Activated naive CD4-positive, alpha-beta T cell treated with anti-CD3 and anti-CD28 coated beads, Interleukin-2, amount 50 U/mL, for 16 hours (primary cell): ENCODE data around the gene POU6F2.
"Not testable (repeated sequence)": the region's sequence is repeated elsewhere in the genome, so short reads cannot be mapped to it uniquely, and the experiment has no call there.

Source experiments
- DNase-seq: peaks from one replicate; pipeline ENCODE4 v3.0.0-alpha.2; 2020

Gene POU6F2

DNA sequence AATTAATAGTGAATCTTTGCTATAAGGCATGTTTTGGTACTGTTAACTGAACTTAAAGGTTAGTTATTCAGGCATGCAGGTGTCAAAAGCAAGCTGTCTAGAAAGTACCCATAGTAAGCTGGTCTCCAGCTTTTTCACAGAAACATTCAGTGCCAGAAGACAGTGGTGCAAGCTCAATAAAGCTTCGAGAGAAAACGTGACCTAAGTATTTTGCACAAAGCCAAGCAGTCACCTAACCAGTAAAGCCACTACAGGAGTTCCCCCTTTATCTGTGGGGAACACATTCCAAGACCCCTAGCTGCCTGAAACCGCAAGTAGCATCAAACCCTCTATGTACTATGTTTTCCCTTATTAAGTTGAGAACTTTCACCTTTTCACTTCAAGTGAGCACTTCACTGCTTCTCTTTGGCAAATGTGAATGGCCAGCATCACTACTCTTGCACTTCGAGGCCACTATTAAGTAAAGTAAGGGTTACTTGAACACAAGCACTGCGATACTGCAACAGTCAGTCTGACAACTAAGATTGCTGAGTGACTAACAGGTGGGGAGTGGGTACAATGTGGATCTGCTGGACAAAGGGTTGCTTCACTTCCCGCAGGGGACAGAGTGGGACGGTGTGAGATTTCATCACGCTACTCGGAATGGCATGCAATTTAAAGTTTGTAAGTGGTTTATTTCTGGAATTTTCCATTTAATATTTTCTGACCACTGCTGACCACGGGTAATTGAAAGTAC is 334.7 kb downstream of the POU6F2 start:
- no peak for DNase-seq

DNA sequence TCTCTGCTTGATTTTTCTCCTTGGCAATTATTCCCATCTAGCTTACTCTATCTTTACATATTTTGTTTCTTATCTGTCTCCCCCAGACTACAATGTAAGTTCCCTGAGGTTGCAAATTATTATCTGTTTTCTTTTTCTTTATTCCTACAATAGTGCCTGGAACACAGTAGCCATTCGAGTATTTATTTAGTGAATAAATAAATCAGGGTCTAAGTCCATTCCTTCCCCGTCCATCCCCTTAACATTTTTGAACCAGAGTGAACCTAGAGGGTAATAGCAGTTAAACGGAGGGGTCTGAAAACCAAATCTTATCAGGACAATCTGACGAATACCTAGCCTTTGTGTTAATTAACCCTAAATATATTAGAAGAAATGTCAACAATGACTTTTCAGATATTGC is 335.7 kb downstream of the POU6F2 start:
- DNase-seq, result no peak

DNA sequence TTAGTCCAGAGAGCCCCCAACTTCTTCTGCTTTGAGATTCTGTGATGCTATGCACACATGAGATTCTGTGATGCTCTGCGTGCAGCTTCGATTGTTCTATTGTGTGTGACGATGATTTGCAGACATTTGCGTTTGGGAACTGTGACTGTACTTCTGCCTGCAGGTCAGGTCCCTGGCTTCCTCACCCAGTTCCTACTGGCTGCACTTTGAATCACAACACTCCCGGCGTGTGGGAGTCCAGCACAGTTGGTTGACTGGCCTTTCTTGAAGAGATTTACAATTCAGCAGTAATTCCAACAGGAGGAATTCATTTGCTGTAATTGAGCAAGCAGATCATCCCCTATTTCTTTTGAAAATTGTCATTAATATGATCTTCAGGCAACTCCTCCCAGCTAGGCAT is 336.3 kb downstream of the POU6F2 start:
- no peak for DNase-seq

DNA sequence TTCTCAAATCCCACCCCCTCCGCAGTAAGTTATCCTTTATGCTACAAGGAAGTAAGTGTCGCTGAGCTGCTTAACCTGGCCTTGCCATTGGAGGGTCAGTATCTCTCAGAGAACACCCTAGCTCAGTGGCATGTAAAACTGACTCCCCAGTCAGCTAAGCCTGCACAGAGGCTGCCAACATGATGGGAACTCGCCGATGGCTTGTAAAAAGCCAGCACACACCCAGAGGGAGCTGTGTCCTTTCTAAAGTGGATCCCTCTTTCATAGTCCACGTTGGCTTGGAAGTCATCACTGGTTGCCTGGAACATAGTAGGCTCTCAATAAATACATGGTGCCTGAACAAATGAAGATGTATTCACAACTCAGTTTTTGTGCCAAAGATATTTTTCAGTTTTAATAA is 339.4 kb downstream of the POU6F2 start:
- DNase-seq, result no peak

DNA sequence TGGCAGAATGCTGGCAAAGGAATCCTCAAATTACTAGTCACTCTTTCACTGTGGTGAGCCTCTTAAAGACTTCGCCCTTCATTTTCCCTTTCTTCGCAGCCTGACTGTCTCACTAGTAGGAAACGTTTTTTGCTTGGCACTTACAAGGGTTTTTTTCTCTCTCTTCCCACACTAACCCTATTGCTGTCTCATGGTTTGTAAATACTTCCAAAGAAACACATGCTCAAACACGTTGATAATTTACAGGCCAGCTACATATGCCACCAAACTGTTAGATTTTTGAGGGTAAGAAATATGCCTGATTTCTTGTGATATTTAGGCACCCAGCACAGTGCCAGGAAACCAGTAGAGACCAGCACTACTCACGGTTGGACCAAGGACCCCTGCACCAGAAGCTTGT is 340.2 kb downstream of the POU6F2 start:
- DNase-seq, result no peak

DNA sequence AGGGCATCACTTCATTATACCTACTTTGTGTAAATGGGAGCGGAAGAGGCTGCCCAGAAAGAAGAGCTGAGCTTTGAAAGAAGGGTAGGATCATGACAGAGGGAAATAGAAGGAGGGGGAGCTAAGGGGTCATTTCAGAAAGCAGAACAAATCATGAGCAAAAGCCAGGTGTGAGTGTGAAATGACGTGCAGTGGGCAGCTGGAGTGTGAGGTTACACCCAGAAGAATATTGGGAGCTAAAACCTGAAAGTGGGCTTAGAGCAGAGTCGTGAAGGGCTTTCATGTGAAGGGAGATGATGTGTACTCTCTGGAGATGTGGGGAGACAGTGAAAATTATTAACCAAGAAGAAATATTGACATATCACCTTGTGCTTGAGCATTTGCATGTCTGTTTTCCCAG is 343.5 kb downstream of the POU6F2 start:
- DNase-seq, result no peak

DNA sequence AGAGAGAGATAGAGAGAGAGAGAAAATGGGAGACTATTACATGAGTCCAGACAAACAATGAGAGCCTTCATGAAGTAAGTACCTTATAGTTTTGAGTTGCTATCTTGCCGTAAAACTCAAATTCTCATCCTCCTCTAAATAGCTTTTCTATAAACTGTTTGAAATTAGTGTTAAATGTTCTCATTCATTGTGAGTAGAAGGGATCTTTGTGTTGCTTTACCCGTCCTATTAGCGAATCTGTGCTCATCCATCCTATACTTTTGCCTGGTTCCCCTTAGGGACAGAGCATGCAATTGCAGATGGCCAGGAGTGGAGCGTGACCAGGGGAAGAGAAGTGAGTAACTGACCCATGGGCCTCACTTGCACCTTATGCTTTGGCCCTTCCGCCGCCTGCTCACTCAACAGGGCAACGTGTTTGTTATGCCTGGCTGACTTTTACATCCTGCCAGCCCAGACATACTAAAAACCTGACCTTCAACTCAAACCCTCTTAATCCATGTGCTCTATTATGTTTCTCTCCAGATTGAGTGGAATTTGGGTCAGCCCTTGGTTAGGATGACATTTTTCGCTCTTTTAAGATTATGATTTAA is 344.3 kb downstream of the POU6F2 start:
- DNase-seq, result no peak

DNA sequence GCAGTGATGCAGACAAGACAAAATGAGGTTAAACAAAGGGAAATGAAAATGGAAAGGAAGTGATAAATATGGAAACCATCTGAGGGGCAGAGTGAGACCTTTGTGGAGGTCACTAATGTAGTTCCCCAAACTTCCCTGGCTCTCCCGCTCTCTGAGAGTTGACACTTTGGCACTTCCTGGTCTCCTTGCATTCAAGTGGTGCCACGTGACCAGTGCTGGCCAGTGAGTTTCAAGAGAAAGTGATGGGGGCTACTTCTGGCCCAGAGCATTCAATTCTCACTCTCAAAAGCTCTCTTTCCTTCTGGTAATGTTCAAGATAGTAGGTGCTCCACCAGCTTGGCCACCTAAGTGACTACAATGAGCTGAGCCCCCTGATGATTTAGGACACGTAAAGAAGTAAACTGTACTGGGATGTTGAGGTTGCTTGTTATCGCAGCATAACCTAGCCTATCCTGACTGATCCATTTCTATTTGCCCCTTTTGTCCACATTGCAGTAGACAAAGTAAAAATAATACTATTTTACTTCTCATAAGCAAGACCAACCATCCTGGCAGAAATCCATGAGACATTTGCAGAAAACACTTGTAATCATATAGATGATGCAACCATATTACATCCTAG is 346.5 kb downstream of the POU6F2 start:
- DNase-seq, result no peak

DNA sequence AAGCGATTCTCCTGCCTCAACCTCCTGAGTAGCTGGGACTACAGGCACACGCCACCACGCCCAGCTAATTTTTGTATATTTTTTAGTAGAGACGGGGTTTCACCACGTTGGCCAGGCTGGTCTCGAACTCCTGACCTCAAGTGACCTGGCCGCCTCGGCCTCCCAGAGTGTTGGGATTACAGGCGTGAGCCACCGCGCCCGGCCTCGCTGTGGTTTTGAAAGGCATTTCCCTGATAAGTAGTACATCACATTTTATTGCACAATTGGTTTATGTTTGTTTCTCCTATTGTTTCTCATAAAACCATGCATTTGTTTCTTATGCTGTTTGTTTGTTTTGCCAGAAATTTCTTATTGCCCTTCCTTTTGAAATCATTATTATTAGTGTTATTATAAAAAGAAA is 353.9 kb downstream of the POU6F2 start:
- not testable (repeated sequence) for DNase-seq

DNA sequence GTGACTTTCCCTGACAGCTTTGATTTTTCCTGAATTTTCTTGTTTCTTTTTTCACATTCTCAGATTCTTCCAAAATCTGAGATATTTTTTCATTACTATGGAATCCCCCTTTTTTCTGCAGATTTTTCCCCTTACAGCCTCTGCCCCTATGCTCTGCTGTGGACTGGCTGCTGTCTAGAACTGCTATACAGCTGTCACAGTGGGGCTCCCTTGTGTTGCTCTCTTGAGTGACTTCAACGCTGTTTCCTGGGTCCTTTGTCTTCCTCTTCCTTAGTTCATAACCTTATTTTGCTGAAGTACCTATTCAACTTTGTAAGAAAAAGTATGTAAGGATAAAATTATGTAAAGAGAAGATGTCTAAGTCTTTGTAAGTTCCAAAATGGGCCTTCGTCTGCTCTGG is 354.4 kb downstream of the POU6F2 start:
- no peak for DNase-seq

DNA sequence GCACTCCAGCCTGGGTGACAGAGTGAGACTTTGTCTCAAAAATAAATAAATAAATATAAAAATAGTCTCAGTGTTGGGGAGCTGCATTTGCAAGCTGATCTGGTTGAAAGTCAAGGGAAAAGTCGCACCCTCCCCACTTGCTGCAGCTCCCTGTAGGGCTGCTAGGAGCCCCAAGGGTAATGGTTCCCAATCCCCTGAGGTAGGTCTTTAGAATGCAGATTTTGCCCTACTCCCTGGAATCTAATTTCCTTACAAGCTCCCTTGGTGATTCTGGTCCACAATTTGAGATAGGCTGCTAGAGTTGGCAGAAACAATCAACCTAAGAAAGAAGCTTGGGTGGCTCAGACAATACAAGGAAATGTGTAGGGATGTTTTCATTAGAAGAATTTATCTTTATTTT is 356.0 kb downstream of the POU6F2 start:
- DNase-seq, result no peak

DNA sequence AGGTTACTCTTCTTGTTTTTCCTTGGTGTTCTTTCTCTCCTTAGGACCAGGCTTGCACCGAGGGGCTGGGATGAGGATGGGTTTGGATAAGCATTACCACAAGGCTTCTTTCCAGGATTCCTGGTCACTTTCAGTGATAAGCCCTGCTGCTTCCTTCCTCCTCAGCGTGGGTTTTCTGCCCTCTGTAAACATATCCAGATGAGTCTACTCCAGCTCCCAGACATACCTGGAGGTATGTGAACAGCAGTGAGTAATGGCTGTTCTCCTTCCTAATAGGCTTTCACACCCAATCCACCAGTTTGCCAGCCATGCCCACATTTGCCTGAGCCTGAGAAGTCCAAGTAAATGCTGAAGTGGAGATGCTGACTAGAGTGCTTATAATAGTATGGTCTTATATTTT is 358.7 kb downstream of the POU6F2 start:
- DNase-seq, result no peak

DNA sequence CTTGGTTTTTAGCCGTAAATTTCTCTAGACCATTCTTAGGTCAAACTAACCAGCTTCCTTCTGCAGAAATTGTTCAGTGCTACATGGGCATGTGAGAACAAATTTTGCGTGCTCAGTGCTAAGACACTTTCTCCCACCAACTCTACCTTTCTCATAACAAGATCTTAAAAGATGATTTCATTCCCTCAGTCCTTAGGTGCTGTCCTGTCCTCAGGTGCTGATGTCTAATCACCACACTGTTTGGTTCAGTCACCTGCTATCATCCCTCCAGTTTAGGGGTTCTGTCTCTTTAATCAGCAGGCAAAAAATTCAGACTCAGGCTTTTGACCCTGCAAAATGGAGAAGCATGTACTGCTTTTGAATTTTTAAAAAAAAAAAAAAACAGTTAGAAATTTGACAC is 361.0 kb downstream of the POU6F2 start:
- no peak for DNase-seq

DNA sequence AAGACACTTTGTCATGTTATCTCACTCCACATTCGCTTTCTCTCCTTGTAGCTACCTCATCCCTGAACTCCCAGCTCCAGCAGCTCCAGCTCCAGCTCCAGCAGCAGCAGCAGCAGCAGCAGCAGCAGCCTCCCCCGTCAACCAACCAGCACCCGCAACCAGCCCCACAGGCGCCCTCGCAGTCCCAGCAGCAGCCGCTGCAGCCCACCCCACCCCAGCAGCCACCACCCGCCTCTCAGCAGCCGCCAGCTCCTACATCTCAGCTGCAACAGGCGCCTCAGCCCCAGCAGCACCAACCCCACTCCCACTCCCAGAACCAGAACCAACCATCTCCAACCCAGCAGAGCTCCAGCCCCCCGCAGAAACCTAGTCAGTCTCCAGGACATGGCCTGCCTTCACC is 361.9 kb downstream of the POU6F2 start:
- DNase-seq, result no peak

DNA sequence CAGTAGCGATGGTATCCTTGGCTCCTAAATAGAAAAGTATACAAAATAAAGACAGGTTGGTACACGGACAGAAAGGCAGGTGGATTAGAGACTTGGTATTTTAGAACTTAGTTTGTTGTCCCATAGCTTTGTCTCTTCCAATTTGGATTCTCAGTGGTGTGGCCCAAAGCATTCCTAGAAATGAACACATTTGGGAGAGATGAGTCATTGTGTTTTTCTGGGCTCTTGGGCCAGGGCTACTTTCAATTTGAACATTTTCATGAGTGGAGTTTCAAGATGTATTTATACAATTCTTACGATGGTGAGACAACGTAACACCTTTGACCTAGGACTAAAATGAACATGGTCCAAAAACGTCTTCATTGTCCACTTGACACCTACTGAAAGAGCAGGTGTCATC is 363.4 kb downstream of the POU6F2 start:
- DNase-seq, result no peak

DNA sequence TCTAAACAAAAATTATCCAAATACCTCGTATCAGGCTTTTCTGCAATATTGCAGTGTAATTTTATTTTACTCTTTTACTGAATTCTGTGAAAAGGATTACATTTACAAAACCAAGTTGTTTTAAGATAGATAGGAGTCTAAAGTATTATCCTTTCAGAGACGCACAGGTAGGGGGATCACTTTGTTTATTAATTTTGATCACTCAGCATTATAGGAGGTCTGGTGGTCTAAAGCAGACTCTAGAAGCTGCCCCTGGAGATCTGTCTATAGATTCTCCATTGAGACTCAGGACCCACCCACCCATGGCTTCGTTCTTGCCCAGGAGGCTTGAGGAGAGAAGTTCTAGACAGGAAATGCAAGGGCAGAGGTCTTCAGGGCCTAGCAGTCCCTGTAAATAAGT is 365.1 kb downstream of the POU6F2 start:
- DNase-seq, result no peak

DNA sequence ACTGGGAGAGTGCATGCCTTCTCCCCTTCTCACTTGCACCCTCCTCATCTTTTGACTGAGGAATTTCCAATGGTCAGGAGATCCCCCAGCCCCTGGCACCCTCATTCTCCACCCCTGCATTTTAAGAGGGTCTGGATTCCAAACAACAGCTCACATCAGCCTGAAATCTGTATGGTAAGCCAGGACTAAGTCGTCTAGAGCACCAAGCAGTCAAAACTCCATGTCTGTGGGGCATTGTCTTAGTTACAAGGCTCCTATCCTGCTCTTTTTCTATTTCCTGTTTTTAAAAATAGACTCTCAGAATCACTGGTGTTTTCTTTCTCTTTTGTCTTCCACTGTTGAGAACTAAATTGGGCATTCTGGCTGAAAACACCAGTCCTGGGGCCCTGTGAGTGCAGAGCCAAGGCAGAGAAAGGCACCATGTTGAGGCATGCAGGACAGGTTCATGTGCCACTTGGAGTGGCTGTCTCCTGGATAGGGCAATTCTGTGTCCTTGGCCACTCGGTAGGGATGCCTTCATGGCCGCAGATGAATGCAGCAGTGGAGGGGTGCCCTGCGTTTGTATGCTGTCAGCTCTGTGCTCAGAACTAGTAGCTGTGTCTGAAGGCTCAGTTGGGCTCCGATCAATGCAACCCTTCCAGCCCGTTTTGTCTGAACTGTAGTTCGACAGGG is 371.9 kb downstream of the POU6F2 start:
- no peak for DNase-seq

DNA sequence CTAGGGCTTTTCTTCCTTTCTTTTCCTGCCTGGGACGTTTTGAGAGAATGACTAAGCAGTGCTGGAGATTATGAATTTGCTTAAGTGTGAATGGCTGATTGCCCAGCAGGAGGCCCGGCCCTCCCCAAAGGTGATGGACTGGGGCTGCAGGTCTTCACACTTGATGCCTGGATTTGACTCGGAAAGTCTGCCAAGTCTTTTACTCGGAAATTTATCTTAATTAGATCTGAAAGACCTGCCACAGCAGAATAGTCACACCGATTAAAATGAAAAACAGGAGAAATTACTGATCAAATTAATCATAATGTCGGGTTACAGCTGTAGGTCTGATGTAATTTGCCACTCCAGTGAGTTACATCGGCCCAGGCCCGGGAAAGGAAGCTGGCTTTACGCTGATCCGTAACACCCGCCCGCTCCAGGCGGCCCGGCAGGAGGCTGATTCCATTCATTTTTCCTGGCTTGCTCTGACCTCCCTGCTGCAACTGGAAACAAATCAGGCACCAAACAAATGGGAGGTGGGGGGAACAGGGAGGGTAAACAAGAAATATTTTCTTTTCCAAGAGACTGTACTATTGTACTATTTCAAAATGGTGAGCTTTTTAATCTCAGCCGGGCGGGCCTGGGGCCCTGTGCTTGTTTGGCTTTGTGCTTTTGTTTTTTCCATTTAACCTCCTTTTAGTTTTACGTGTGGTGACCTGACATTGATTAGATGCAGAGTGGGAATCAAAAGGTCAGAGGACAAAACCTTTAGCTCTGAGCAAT is 376.1 kb downstream of the POU6F2 start:
- no peak for DNase-seq

DNA sequence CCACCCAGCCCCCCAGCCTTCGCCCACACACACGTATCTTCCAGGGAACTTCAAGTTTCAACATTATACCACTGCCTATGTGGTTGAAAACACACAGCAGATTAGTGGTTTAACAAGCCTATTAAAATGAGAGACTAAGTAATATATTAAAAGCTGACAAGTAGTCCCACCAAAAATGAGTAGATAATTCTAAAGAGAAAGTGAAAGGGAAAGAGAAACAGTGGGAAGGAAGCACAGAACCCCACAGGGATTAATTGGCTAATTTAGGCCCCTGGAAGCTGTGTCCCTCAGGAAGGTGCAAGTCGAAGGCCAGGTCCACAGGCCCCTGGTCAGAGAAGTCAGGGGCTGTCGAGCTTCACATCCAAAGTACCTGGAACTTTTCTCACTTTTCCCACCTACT is 378.0 kb downstream of the POU6F2 start:
- no peak for DNase-seq

DNA sequence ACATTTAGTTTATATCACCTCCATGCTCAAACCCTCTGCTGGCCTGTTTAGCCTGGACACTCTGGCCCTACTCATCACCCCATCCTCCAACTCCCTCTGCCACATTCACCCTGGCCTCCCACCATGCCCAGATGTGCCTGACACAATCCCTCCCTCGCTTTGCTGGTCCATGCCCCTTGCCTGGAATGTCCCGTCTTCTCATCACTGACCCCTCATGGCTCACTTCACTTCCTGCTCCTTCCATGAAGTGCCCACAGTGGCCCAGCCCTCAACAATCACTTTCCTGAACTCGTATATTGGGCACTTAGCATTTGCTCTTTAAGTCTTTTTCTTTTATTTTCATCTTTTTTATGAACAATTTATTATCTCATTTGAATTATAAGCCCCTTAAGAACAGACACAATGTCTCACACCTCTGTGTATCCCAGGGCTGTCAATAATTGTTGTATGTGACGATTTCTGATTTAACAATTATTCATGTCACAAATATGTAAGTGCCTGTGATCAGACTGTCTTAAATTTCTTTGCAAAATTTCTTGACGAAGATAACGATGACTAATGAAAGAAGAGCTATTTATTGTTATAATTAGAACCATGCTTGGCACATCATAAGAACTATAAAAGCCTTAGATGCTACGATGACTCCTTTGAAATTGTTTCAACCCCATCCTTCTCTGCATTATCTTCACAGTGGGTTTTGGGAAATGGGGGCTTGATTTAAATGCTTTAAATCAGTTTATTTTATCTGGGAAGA is 378.6 kb downstream of the POU6F2 start:
- DNase-seq, result no peak

DNA sequence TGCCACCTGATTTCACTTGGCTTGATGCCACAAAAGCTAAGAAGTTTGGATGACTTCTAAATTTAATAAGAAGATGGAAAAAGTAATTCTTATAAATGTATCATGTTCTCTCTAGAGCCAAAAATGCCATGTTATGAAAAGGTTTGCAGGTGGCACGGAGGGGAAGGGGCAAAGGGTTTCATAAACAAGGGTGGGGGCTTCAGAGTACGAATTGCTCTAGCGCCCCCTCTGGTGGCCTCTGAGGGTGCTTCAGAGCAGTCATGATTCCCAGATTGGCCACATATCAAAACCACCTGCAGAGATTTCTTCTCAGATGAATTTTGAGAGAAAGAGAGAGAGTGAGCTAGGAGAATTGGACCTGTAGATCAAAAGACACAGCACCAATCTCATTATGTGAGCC is 379.9 kb downstream of the POU6F2 start:
- DNase-seq, result no peak

DNA sequence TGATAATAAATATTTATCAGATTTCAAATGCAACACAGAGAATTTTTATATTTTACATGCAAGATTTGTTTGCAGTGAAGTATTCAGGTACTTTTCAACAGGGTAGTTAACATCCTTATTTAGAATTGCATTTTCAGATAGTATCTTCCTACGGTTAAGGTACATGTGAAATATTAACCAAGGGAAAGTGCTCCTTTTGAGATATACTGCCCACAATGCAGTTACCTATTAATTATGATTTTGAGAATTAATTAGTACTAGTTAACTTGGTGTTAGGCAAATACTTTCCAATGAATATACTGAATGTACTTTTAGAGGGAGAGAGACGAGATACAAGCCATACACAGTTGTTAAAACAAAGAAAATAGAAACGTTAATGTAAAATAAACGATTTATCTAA is 382.3 kb downstream of the POU6F2 start:
- no peak for DNase-seq

DNA sequence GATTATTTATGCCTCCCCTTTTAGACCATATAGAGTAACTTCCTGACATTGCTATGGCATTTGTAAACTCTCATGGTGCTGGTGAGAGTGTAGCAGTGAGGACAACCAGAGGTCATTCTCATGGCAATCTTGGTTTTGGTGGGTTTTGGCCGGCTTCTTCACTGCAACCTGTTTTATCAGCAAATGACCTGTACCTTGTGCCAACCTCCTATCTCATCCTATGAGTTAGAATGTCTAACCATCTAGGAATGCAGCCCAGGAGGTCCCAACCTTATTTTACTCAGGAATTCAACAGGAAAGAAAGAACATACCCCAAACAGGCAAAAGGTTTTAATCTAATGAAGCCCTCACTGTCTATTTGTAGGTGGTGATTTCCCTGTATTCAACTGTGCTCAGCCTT is 383.1 kb downstream of the POU6F2 start:
- DNase-seq, result no peak
